WERI-Rb-1 (cell line): ENCODE results near the gene ARL4C.

ENCODE experiments used
- DNase-seq: peaks from one replicate; pipeline ENCODE4 v3.0.0-alpha.2; 2020
- H3K27ac ChIP-seq: fragments of 250-450 bp; sonication (Bioruptor Pico); 2 replicates; pipeline ENCODE4 v1.5.1; 2020; ENCODE audit warnings: mild to moderate bottlenecking, moderate library complexity
- H3K27me3 ChIP-seq: fragments of 250-450 bp; sonication (Bioruptor Pico); 2 replicates; pipeline ENCODE4 v1.5.1; 2021; ENCODE audit warnings: mild to moderate bottlenecking, low read depth, moderate library complexity; ENCODE audit not compliant: insufficient read depth, severe bottlenecking
- H3K36me3 ChIP-seq: fragments of 250-450 bp; sonication (Bioruptor Pico); 2 replicates; pipeline ENCODE4 v1.5.1; 2020; ENCODE audit warnings: mild to moderate bottlenecking, moderate library complexity
- H3K4me3 ChIP-seq: 2 replicates; pipeline ENCODE4 v1.5.1; 2011; ENCODE audit warnings: low read depth, mild to moderate bottlenecking, control low read depth, low read length
- H3K9me3 ChIP-seq: fragments of 250-450 bp; sonication (Bioruptor Pico); 2 replicates; pipeline ENCODE4 v1.5.1; 2021; ENCODE audit warnings: mild to moderate bottlenecking, moderate library complexity; ENCODE audit not compliant: severe bottlenecking
- TF ChIP-seq, protein P1 (sequence below): IDR thresholded peaks from 2 replicates; pipeline ENCODE4 v1.5.1; 2011; ENCODE audit warnings: low read depth, mild to moderate bottlenecking, control low read depth, inconsistent platforms, low read length

The ARL4C gene

DNA sequence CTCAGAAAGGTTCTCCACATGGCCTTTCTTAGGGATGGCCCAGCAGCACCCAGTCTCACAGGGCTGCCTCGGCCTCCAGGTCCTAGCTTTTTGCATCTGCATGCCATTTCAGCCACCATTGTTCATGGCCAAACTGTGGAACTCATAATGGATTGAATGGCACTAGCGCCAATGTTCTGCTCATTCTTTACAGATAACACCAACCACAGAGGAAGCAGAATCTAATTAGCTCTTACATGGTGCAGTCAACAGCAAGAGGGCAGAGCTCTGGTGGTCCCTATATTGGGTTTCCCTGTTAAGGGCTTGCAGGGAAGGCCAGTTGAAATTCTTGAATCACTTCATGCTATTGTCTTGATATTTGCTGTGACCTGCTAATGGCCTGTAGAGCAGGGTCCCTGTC is 45.6 kb downstream of the ARL4C start:
- H3K36me3 ChIP-seq = no peaks in the 10 kb centered on the region
- no peak overlapping the region for H3K4me3 ChIP-seq
- TF ChIP-seq, protein P1, sequence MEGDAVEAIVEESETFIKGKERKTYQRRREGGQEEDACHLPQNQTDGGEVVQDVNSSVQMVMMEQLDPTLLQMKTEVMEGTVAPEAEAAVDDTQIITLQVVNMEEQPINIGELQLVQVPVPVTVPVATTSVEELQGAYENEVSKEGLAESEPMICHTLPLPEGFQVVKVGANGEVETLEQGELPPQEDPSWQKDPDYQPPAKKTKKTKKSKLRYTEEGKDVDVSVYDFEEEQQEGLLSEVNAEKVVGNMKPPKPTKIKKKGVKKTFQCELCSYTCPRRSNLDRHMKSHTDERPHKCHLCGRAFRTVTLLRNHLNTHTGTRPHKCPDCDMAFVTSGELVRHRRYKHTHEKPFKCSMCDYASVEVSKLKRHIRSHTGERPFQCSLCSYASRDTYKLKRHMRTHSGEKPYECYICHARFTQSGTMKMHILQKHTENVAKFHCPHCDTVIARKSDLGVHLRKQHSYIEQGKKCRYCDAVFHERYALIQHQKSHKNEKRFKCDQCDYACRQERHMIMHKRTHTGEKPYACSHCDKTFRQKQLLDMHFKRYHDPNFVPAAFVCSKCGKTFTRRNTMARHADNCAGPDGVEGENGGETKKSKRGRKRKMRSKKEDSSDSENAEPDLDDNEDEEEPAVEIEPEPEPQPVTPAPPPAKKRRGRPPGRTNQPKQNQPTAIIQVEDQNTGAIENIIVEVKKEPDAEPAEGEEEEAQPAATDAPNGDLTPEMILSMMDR = no peak
- H3K27me3 ChIP-seq = no peaks in the 10 kb centered on the region
- no peak overlapping the region for H3K27ac ChIP-seq
- DNase-seq = no peak
- H3K9me3 ChIP-seq = no peaks in the 10 kb centered on the region

DNA sequence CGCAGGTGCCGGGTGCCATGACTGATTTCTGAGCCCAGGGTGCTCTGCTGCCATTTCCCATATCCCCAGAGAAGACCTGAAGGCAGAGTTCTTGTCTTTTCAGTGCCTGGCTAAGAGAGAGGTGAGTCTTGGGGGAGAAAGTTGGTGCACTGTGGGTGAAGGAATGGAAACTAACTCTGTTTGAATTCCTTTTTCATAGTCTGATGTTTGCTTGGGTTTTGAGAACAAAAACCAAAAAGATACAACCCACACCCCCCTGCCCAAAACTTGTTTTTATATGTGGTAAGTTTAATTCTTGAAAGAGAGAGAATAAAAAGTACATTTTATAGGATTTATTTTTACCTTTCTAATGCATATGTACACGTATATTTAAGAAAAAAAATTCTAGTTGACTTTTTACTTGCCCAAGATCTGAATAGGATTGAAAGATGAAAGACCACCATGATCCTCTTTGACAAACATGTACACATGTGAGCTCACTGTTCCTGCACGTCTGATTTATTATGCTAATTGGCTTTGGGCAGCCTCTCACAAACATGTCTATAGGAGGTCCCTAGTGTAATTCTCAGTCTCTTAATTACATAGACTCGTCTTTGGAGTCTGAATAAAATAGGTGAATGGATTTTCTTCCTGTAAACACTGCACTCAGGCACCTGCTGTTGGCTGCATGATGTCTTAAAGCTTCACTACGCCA is 46.3 kb downstream of the ARL4C start:
- Histone ChIP-seq H3K4me3 (no peak overlapping the region), H3K27me3 (no peaks in the 10 kb centered on the region), H3K9me3 (no peaks in the 10 kb centered on the region), H3K27ac (no peak overlapping the region), H3K36me3 (no peaks in the 10 kb centered on the region)
- no peak for DNase-seq
- TF ChIP-seq, protein P1 = no peak

DNA sequence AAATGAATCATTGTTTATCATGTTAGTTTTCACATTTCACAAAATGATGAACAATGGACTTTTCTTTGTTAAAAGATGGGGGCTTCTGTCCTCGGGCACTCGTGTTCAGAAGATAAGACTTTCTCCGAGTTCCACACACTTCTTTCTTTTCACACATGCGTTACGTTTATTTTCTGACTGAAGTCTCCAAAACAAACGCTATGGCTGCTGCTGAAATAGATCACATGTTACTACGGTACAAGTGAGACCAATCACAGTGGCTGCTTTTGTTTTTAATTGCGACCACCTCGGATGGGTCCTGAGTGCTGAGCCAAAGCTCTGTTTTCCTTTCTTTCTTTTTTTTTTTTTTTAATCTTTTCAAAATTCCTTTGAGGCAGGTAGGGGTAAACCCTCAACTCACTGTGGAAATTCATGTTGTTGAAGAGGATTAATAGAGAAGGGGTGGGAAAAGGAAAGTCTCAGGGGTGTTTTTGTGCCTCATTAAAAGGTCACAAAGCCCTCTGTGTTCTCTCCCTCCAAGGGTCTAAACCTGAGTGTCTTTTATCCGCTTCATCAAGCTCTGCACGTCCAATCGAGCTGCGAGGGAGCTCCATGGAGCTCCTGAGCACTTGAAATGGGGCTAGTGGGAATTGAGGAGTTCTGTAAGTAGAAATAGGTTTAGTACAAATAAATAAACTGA is 48.2 kb downstream of the ARL4C start:
- Histone ChIP-seq H3K27ac (no peak overlapping the region), H3K4me3 (no peak overlapping the region), H3K36me3 (no peaks in the 10 kb centered on the region), H3K9me3 (no peaks in the 10 kb centered on the region), H3K27me3 (no peaks in the 10 kb centered on the region)
- TF ChIP-seq, protein P1 = no peak
- DNase-seq = no peak

- DNase-seq = no peak
- H3K27me3 ChIP-seq = no peaks in the 10 kb centered on the region
- H3K27ac ChIP-seq = no peak overlapping the region
- H3K9me3 ChIP-seq = no peaks in the 10 kb centered on the region
- H3K4me3 ChIP-seq = no peak overlapping the region
- TF ChIP-seq, protein P1 = no peak
- no peaks in the 10 kb centered on the region for H3K36me3 ChIP-seq
Observed at GRCh38 chr2:234447963-234448362, 48.9 kb downstream of the ARL4C start.

DNA sequence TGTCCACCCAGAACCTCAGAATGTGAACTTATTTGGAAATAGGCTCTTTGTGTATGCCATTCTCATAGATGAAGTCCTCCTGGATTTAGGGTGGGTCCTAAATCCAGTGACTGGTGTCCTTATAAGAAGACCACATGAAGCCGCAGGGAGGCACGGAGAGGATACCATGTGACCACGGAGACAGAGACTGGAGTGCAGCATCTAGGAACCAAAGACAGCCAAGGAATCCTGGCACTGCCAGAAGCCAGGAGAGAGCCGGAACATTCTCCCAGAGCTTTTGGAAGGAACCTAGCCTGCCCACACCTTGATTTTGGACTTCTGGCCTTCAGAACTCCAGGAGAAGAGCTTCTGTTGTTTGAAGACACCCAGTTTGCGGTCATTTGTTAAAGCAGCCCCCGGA is 49.7 kb downstream of the ARL4C start:
- H3K9me3 ChIP-seq = no peaks in the 10 kb centered on the region
- DNase-seq = no peak
- TF ChIP-seq, protein P1 = no peak
- H3K4me3 ChIP-seq = no peak overlapping the region
- no peaks in the 10 kb centered on the region for H3K36me3 ChIP-seq
- H3K27me3 ChIP-seq = no peaks in the 10 kb centered on the region
- no peak overlapping the region for H3K27ac ChIP-seq
